RWPE1 (cell line): ENCODE results near the gene PDXK.

Experiments used
- CTCF ChIA-PET: fragments of 350-600 bp; sonication (Branson Sonifier 250); formaldehyde crosslinking; extraction: SDS; loops from one replicate; lab custom pipeline; 2021; lab: Yijun Ruan, JAX
- POLR2A ChIA-PET: fragments of 400-600 bp; formaldehyde crosslinking; extraction: SDS; loops from one replicate; lab custom pipeline; 2020; ENCODE audit warnings: antibody characterized with exemption; ENCODE audit not compliant: low non-redundant PET; lab: Yijun Ruan, JAX
- DNase-seq: peaks from one replicate; pipeline ENCODE4 v3.0.0; 2012; ENCODE audit warnings: low spot score
- H3K27ac ChIP-seq: fragments of 450-650 bp; 2 replicates; pipeline ENCODE4 v1.5.1; 2017
- TF ChIP-seq, protein P1 (sequence below): fragments of 450-650 bp; conservative IDR thresholded peaks from 2 replicates; pipeline ENCODE4 v1.5.1; 2017; ENCODE audit warnings: low read depth, mild to moderate bottlenecking

Gene PDXK

GRCh38 chr21:43690346-43690745, 28.6 kb upstream of the PDXK start:
- TF ChIP-seq, protein P1, sequence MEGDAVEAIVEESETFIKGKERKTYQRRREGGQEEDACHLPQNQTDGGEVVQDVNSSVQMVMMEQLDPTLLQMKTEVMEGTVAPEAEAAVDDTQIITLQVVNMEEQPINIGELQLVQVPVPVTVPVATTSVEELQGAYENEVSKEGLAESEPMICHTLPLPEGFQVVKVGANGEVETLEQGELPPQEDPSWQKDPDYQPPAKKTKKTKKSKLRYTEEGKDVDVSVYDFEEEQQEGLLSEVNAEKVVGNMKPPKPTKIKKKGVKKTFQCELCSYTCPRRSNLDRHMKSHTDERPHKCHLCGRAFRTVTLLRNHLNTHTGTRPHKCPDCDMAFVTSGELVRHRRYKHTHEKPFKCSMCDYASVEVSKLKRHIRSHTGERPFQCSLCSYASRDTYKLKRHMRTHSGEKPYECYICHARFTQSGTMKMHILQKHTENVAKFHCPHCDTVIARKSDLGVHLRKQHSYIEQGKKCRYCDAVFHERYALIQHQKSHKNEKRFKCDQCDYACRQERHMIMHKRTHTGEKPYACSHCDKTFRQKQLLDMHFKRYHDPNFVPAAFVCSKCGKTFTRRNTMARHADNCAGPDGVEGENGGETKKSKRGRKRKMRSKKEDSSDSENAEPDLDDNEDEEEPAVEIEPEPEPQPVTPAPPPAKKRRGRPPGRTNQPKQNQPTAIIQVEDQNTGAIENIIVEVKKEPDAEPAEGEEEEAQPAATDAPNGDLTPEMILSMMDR: no peak
- peak overlapping the region; percentile 65 for H3K27ac ChIP-seq
- CTCF ChIA-PET: interaction anchor here (1.8 kb wide), 1 partner anchor 14 kb away, joined by 4 read pairs; no protein-coding TSS in a partner anchor
- no peak for DNase-seq
- POLR2A ChIA-PET: no interaction called here

DNA sequence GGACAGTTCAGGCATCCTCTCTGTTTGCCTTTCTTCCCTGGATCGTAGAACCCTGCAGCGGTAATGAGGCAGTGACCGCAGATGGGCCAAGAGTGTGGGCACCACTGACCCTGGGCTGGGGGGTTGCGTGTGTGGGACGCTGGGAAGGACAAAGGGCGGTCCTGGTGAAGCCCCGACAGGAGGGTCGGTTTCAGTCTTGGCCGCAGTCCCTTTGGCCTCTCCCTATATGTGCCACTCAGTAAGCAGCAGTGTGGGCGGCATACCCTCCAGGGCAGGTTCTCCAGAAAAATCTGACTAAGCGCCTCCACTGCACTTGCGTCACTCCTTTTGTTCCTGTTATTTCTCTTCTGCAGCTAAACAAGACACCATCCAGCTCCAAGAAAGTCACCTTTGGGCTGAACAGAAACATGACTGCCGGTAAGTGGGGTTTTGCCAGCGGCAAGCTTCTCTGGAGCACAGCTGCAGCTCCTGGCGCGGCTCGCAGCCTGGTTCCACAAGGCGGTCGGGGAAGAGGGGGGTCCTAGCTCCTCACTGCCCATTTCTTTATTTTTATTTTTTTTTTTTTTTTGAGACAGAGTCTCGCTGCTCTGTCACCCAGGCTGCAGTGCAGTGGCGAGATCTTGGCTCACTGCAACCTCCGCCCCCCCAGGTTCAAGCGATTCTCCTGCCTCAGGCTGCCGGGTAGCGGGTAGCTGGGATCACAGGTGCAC, 27.7 kb upstream of the PDXK start:
- ChIA-PET POLR2A (no interaction called here), CTCF (interaction anchor here (1.8 kb wide), 1 partner anchor 15 kb away, joined by 4 read pairs; no protein-coding TSS in a partner anchor)
- peak overlapping the region; percentile 21 for H3K27ac ChIP-seq
- TF ChIP-seq, protein P1: no peak
- DNase-seq: peak; percentile 23

GRCh38 chr21:43691801-43692200, 27.1 kb upstream of the PDXK start:
- ChIA-PET POLR2A (no interaction called here), CTCF (interaction anchor here (1.8 kb wide), 1 partner anchor 16 kb away, joined by 4 read pairs; no protein-coding TSS in a partner anchor)
- H3K27ac ChIP-seq: peak overlapping the region; percentile 21; the same call in 1 of the 2 replicates
- DNase-seq: no peak
- TF ChIP-seq, protein P1: no peak

GRCh38 chr21:43692949-43693348, 26.0 kb upstream of the PDXK start:
- TF ChIP-seq, protein P1: no peak
- ChIA-PET POLR2A (no interaction called here), CTCF (no interaction called here)
- no peak for DNase-seq
- H3K27ac ChIP-seq: peak overlapping the region; percentile 12; the same call in 1 of the 2 replicates

DNA sequence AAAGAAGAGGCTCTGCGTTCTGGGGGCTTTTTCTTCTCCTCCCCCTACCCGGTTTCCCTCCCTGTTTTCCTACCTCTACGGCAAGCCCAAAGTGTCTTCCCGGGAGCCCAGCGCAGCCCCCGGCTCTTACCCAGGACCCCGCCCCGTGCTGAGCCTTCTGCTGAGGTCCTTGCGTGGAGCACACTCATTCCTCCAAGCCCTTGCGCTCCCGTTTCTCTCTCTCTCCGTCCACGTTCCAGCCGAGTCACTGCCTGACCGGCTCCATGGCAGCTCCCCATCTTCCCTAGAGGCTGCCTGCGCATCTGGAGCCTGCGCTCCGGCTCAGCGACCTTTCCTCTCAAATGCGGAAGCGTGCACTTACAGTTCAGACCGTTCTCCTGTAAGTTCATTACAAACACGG, 24.9 kb upstream of the PDXK start:
- CTCF ChIA-PET: no interaction called here
- H3K27ac ChIP-seq: peak overlapping the region; percentile 38
- TF ChIP-seq, protein P1: no peak
- no peak for DNase-seq
- POLR2A ChIA-PET: no interaction called here

- POLR2A ChIA-PET: no interaction called here
These were observed 24.4 kb upstream of the PDXK start for GRCh38 chr21:43694437-43695079.

More at GRCh38 chr21:43694437-43695079, 24.4 kb upstream of the PDXK start:
- DNase-seq: no peak
- TF ChIP-seq, protein P1: no peak
- H3K27ac ChIP-seq: peak overlapping the region; percentile 38
- CTCF ChIA-PET: interaction anchor here (0.6 kb wide), 1 partner anchor 51 kb away, joined by 3 read pairs; no protein-coding TSS in a partner anchor
